IMR-90 (cell line): ENCODE measurements around the gene MYOZ3. TPM values are rescaled to one million over a fixed set of nuclear protein-coding genes. Genes with fewer than 3 reads are reported as not detected.

Experiments
- ATAC-seq: fragments of 200-7000 bp; cut with Tn5 transposase; 2 replicates; pipeline ENCODE4 v1.9.1; 2020; ENCODE audit warnings: low read depth, mild to moderate bottlenecking, moderate library complexity
- BruUV-seq: library from RNA; stranded (reverse); fragments of 400-500 nt; replicated peaks from 2 replicates; lab custom pipeline; 2021; lab: Mats Ljungman, UMichigan
- CTCF ChIA-PET: fragments of 300-600 bp; formaldehyde crosslinking; extraction: SDS; loops from one replicate; lab custom pipeline; 2021; ENCODE audit warnings: antibody characterized with exemption; lab: Yijun Ruan, JAX
- POLR2A ChIA-PET: fragments of 300-600 bp; sonication (Branson Sonifier 250); formaldehyde crosslinking; loops from one replicate; lab custom pipeline; 2022; ENCODE audit warnings: antibody characterized with exemption; ENCODE audit not compliant: unreplicated experiment; lab: Charles Lee
- DNase-seq: peaks from one replicate; pipeline ENCODE4 v3.0.0; 2013
- H2AFZ ChIP-seq: replicated peaks from 2 replicates; pipeline ENCODE3; 2013; ENCODE audit warnings: low read length, mild to moderate bottlenecking; ENCODE audit not compliant: poor library complexity
- H2AK5ac ChIP-seq: 2 replicates; pipeline ENCODE4 v1.6.1; 2013; ENCODE audit warnings: low read depth, low read length, inconsistent platforms
- H2AK9ac ChIP-seq: replicated peaks from 2 replicates; pipeline ENCODE3; 2013; ENCODE audit warnings: mild to moderate bottlenecking, low read depth, low read length, moderate library complexity; ENCODE audit not compliant: poor library complexity
- H2BK120ac ChIP-seq: 2 replicates; pipeline ENCODE4 v1.6.1; 2013; ENCODE audit warnings: low read depth, low read length, inconsistent platforms
- H2BK15ac ChIP-seq: 3 replicates; pipeline ENCODE4 v1.6.1; 2013; ENCODE audit warnings: low read depth, low read length, inconsistent platforms
- H2BK20ac ChIP-seq: 2 replicates; pipeline ENCODE4 v1.6.1; 2013; ENCODE audit warnings: low read depth, mild to moderate bottlenecking, inconsistent platforms, low read length, moderate library complexity
- H2BK5ac ChIP-seq: 2 replicates; pipeline ENCODE4 v1.6.1; 2013; ENCODE audit warnings: mild to moderate bottlenecking, low read depth, low read length, inconsistent platforms; ENCODE audit not compliant: poor library complexity, severe bottlenecking
- H3K14ac ChIP-seq: replicated peaks from 2 replicates; pipeline ENCODE4 v1.6.1; 2013; ENCODE audit warnings: low read depth, low read length, inconsistent platforms
- H3K18ac ChIP-seq: 2 replicates; pipeline ENCODE4 v1.6.1; 2013; ENCODE audit warnings: low read depth, low read length, control low read depth
- H3K23ac ChIP-seq: 2 replicates; pipeline ENCODE4 v1.6.1; 2013; ENCODE audit warnings: low read depth, low read length, inconsistent platforms
- H3K27ac ChIP-seq: 2 replicates; pipeline ENCODE4 v1.5.1; 2013; ENCODE audit warnings: mild to moderate bottlenecking, control low read depth, low read length; ENCODE audit not compliant: insufficient read depth
- H3K27me3 ChIP-seq: 2 replicates; pipeline ENCODE4 v1.6.1; 2013; ENCODE audit warnings: low read length; ENCODE audit not compliant: control insufficient read depth, insufficient read depth
- H3K36me3 ChIP-seq: 2 replicates; pipeline ENCODE4 v1.6.1; 2013; ENCODE audit warnings: low read length, mixed read lengths; ENCODE audit not compliant: control insufficient read depth, insufficient read depth
- H3K4ac ChIP-seq: 2 replicates; pipeline ENCODE4 v1.6.1; 2013; ENCODE audit warnings: low read depth, low read length, inconsistent platforms
- H3K4me1 ChIP-seq: 2 replicates; pipeline ENCODE4 v1.6.1; 2013; ENCODE audit warnings: low read length, mixed read lengths; ENCODE audit not compliant: control insufficient read depth, insufficient read depth
- H3K4me2 ChIP-seq: 2 replicates; pipeline ENCODE4 v1.6.1; 2013; ENCODE audit warnings: low read depth, mild to moderate bottlenecking, control low read depth, low read length, moderate library complexity
- H3K4me3 ChIP-seq: 2 replicates; pipeline ENCODE4 v1.5.1; 2013; ENCODE audit warnings: low read depth, mild to moderate bottlenecking, control low read depth, low read length, moderate library complexity; ENCODE audit not compliant: insufficient read depth
- H3K56ac ChIP-seq: 2 replicates; pipeline ENCODE4 v1.6.1; 2013; ENCODE audit warnings: low read length, inconsistent platforms; ENCODE audit not compliant: insufficient read depth; ENCODE audit errors: extremely low read depth
- H3K79me1 ChIP-seq, 2 experiments: 2 replicates each; pipeline ENCODE4 v1.6.1; 2013; ENCODE audit warnings: low read length in 2 of 2, inconsistent platforms in 1 of 2, low read depth in 1 of 2
- H3K9ac ChIP-seq: 2 replicates; pipeline ENCODE4 v1.6.1; 2013; ENCODE audit warnings: low read depth, low read length, control low read depth
- H3K9me1 ChIP-seq: 2 replicates; pipeline ENCODE4 v1.6.1; 2013; ENCODE audit warnings: low read length, inconsistent platforms; ENCODE audit not compliant: insufficient read depth
- H3K9me3 ChIP-seq: 2 replicates; pipeline ENCODE4 v1.6.1; 2013; ENCODE audit warnings: low read length; ENCODE audit not compliant: control insufficient read depth, insufficient read depth
- H4K20me1 ChIP-seq: 2 replicates; pipeline ENCODE4 v1.6.1; 2013; ENCODE audit warnings: low read length, inconsistent platforms; ENCODE audit not compliant: insufficient read depth
- H4K5ac ChIP-seq: 2 replicates; pipeline ENCODE4 v1.6.1; 2013; ENCODE audit warnings: mild to moderate bottlenecking, low read depth, low read length, control low read depth
- H4K8ac ChIP-seq, 2 experiments: 2 replicates each; pipeline ENCODE4 v1.6.1; 2013; ENCODE audit warnings: low read depth in 2 of 2, low read length in 2 of 2, control low read depth in 1 of 2, inconsistent platforms in 1 of 2
- H4K91ac ChIP-seq: 2 replicates; pipeline ENCODE4 v1.6.1; 2013; ENCODE audit warnings: low read depth, low read length, inconsistent platforms; ENCODE audit not compliant: insufficient read depth
- BHLHE40 ChIP-seq: fragments of 150-350 bp; IDR thresholded peaks from 2 replicates; pipeline ENCODE4 v1.6.1; 2016; ENCODE audit warnings: mild to moderate bottlenecking, low read depth, low read length
- CEBPB ChIP-seq: IDR thresholded peaks from 2 replicates; pipeline ENCODE4 v1.6.1; 2012; ENCODE audit warnings: low read depth, low read length, improper control_type of control experiment
- ELK1 ChIP-seq: fragments of 150-350 bp; IDR thresholded peaks from 2 replicates; pipeline ENCODE4 v1.6.1; 2016; ENCODE audit warnings: low read depth, mild to moderate bottlenecking, low read length, moderate library complexity, borderline replicate concordance
- MAFK ChIP-seq: IDR thresholded peaks from 2 replicates; pipeline ENCODE4 v1.6.1; 2012; ENCODE audit warnings: low read depth, low read length, improper control_type of control experiment
- MXI1 ChIP-seq: IDR thresholded peaks from 2 replicates; pipeline ENCODE4 v1.6.1; 2012; ENCODE audit warnings: low read depth, mild to moderate bottlenecking, low read length, moderate library complexity, borderline replicate concordance
- RAD21 ChIP-seq: IDR thresholded peaks from 2 replicates; pipeline ENCODE4 v1.6.1; 2012; ENCODE audit warnings: low read length, improper control_type of control experiment
- RCOR1 ChIP-seq: IDR thresholded peaks from 2 replicates; pipeline ENCODE4 v1.6.1; 2012; ENCODE audit warnings: mild to moderate bottlenecking, low read length, improper control_type of control experiment; ENCODE audit not compliant: insufficient replicate concordance
- SMC3 ChIP-seq: fragments of 150-350 bp; IDR thresholded peaks from 2 replicates; pipeline ENCODE4 v1.6.1; 2016; ENCODE audit warnings: low read depth, mild to moderate bottlenecking, antibody characterized with exemption, low read length, moderate library complexity
- WGBS, 2 experiments: methylation state at CpG; one replicate each; pipeline versions ENCODE4 v1.1.5 to v1.1.7; 2013; ENCODE audit warnings: missing lambda C conversion rate in 2 of 2; ENCODE audit not compliant: insufficient read length in 1 of 2; ENCODE audit errors: extremely low coverage in 2 of 2; 5-methylcytosine and 5-hydroxymethylcytosine counted together
- dilution Hi-C: fragments of 300-500 bp; cut with HindIII; formaldehyde crosslinking; loops from one replicate; pipeline ENCODE4 v1.14.3; 2018; ENCODE audit warnings: low sequenced_read_pairs; ENCODE audit not compliant: unreplicated experiment
- in situ Hi-C: fragments of 300-500 bp; cut with MboI; formaldehyde crosslinking; loops from 3 replicates; pipeline ENCODE4 v1.14.3; 2019; ENCODE audit warnings: low sequenced_read_pairs, inconsistent platforms, mixed read lengths
- intact Hi-C: fragments of 100-400 bp; cut with micrococcal nuclease; formaldehyde crosslinking; loops from 2 replicates; pipeline ENCODE4 v1.10.0; 2022
- polyA plus RNA-seq, 3 experiments: library from polyadenylated mRNA; depleted of rRNA; stranded (reverse); fragments of >200 nt; gene quantifications; 2 replicates each; pipeline ENCODE4 v1.2.3, GENCODE V29; 2012; ENCODE audit warnings: low replicate concordance in 1 of 3
- total RNA-seq: library from RNA; depleted of rRNA; stranded (reverse); fragments of >200 nt; gene quantifications from 2 replicates; pipeline ENCODE4 v1.2.3, GENCODE V29; 2012

MYOZ3 gene
- total and polyA plus RNA-seq, 2 of the 4 experiments (the other 2 are of a cell fraction), result under 0.01 to 0.24 TPM

- Histone ChIP-seq H2BK120ac (peak overlapping the region; percentile 67; the same call in 1 of the 2 replicates), H3K36me3 (no peaks in the 10 kb centered on the region), H4K91ac (peak overlapping the region; percentile 87; the same call in 1 of the 2 replicates), H3K27me3 (no peaks in the 10 kb centered on the region), H3K9me3 (no peaks in the 10 kb centered on the region), H3K23ac (peak overlapping the region; percentile 60; the same call in 1 of the 2 replicates), H3K9ac (peak overlapping the region; percentile 78), H2BK20ac (peak overlapping the region; percentile 80; the same call in 1 of the 2 replicates), H2AFZ (peak overlapping the region; percentile 66), H2BK15ac (peak overlapping the region; percentile 60; the same call in 2 of the 3 replicates), H4K20me1 (no peaks in the 10 kb centered on the region), H3K79me1 (peaks cover 0 to 4% of the 10 kb centered on the region in 2 experiments; a peak in 2 of 4 replicates), H3K4me1 (peaks cover 59% of the 10 kb centered on the region), H3K14ac (no peak overlapping the region; the same call in 1 of the 2 replicates), H3K9me1 (peaks cover 12% of the 10 kb centered on the region), H3K27ac (peak overlapping the region; percentile 8; the same call in 1 of the 2 replicates), H3K4me2 (no peak overlapping the region; the same call in 1 of the 2 replicates), H4K8ac (peak overlapping the region; percentile 73 to 88; a peak in 3 of 4 replicates), H3K4me3 (no peak overlapping the region), H3K18ac (peak overlapping the region; percentile 62), H3K56ac (no peak overlapping the region), H4K5ac (peak overlapping the region; percentile 75), H2AK5ac (peak overlapping the region; percentile 88; the same call in 1 of the 2 replicates), H2BK5ac (peak overlapping the region; percentile 23), H3K4ac (peak overlapping the region; percentile 70), H2AK9ac (peak overlapping the region; percentile 61)
- CTCF ChIA-PET, result no interaction called here
- in situ Hi-C loops (no loop called here), dilution Hi-C loops (no loop called here), intact Hi-C loops (loop anchor here (2.0 kb wide), 1 partner anchor 13 kb away; no protein-coding TSS in a partner anchor)
- POLR2A ChIA-PET, result no interaction called here
- 100% methylated on average over 2 of the region's 5 CpGs; no CpG with 5 or more reads in 1 of the 2 experiments for WGBS, 2 experiments
- TF ChIP-seq MXI1 (no peak), RAD21 (no peak), ELK1 (no peak), MAFK (no peak), SMC3 (no peak), CEBPB (no peak), BHLHE40 (no peak), RCOR1 (no peak)
- no peak for ATAC-seq
- no TSS peak for BruUV-seq
- no peak for DNase-seq
These were observed 37.2 kb upstream of the MYOZ3 start for GRCh38 chr5:150623878-150624216.
